K562 treated with DMSO at 1 percent for 48 hours (cell line): ENCODE data around the gene A1BG. TPM values are rescaled to one million over a fixed set of nuclear protein-coding genes. Genes with fewer than 3 reads are reported as not detected.

Experiments used
- total RNA-seq: library from RNA; unstranded; fragments of 300-600 nt; gene quantifications from 2 replicates; pipeline ENCODE4 v1.2.3, GENCODE V29; 2022; ENCODE audit warnings: low replicate concordance; ENCODE audit errors: extremely low read depth

A1BG gene
- total RNA-seq: not detected in 2 replicates

GRCh38 chr19:58352760-58353671 lies at the start of gene A1BG:
A1BG (minus strand) TSS chr19:58353492; CDS start chr19:58353437, 55 bp downstream.

GRCh38 chr19:58395220-58395978 lies 42.1 kb upstream of the A1BG start, which contains the start of gene RNF225:
RNF225 (plus strand) TSS chr19:58395656; CDS start chr19:58396090, 434 bp downstream.

GRCh38 chr19:58386576-58387337 lies 33.5 kb upstream of the A1BG start, which contains the start of gene RPS5:
RPS5 (plus strand) TSS chr19:58387269; CDS start chr19:58388138, 869 bp downstream.

GRCh38 chr19:58380662-58381459 lies 27.6 kb upstream of the A1BG start, which contains the start of gene ZNF837:
ZNF837 (minus strand) TSS chr19:58381030; CDS start chr19:58369332, 11,698 bp downstream.

GRCh38 chr19:58362272-58362994 lies 9.1 kb upstream of the A1BG start, which contains the start of gene ZNF497:
ZNF497 (minus strand) TSS chr19:58362751; CDS start chr19:58357635, 5,116 bp downstream.

GRCh38 chr19:58326914-58327726 lies 26.2 kb downstream of the A1BG start, which contains the start of gene ZSCAN22:
ZSCAN22 (plus strand) TSS chr19:58326994; CDS start chr19:58334803, 7,809 bp downstream.

GRCh38 chr19:58305065-58305931 lies 48.0 kb downstream of the A1BG start, which contains the start of gene ERVK3-1:
ERVK3-1 (plus strand) TSS chr19:58305377; CDS start chr19:58312169, 6,792 bp downstream.

Other genes with a start within 250 kb of the A1BG start
- not detected in 2 replicates for gene ZNF329, start 202.7 kb downstream of the A1BG start, total RNA-seq
- gene ZNF274, start 170.4 kb downstream of the A1BG start, total RNA-seq: not detected in 2 replicates
- gene ZNF544, start 124.6 kb downstream of the A1BG start, total RNA-seq: not detected in 2 replicates
- gene ZNF8, start 74.5 kb downstream of the A1BG start, total RNA-seq: not detected in 2 replicates
- gene ERVK3-1, start 48.1 kb downstream of the A1BG start, total RNA-seq: not detected in 2 replicates
- not detected in 2 replicates for gene ZSCAN22, start 26.5 kb downstream of the A1BG start, total RNA-seq
- not detected in 2 replicates for gene ZNF497, start 9.3 kb upstream of the A1BG start, total RNA-seq
- gene ZNF837, start 27.5 kb upstream of the A1BG start, total RNA-seq: not detected in 2 replicates
- 2,923 and 3,134 TPM in 2 replicates for gene RPS5, start 33.8 kb upstream of the A1BG start, total RNA-seq
- gene RNF225, start 42.2 kb upstream of the A1BG start, total RNA-seq: not detected in 2 replicates
- not detected in 2 replicates for gene ZNF584, start 55.2 kb upstream of the A1BG start, total RNA-seq
- not detected in 2 replicates for gene ZNF132, start 86.7 kb upstream of the A1BG start, total RNA-seq
- gene ZNF324B, start 98.1 kb upstream of the A1BG start, total RNA-seq: not detected in 2 replicates
- 167 TPM in 1 of 2 replicates, not detected in the other for gene ZNF324, start 113.6 kb upstream of the A1BG start, total RNA-seq
- not detected in 2 replicates for gene ZNF446, start 122.9 kb upstream of the A1BG start, total RNA-seq
- not detected in 2 replicates for gene SLC27A5, start 158.5 kb upstream of the A1BG start, total RNA-seq
- not detected in 2 replicates for gene ZBTB45, start 166.3 kb upstream of the A1BG start, total RNA-seq
- gene TRIM28, start 190.6 kb upstream of the A1BG start, total RNA-seq: 866 and 1,637 TPM in 2 replicates
- gene CHMP2A, start 201.6 kb upstream of the A1BG start, total RNA-seq: not detected in 2 replicates
- gene UBE2M, start 205.1 kb upstream of the A1BG start, total RNA-seq: not detected in 2 replicates
- gene MZF1, start 219.8 kb upstream of the A1BG start, total RNA-seq: not detected in 2 replicates